Fibroblast of lung (primary cell): ENCODE data around the gene MMADHC. TPM values are rescaled to one million over a fixed set of nuclear protein-coding genes. Genes with fewer than 3 reads are reported as not detected.

Experiments
- DNase-seq, 2 donors: peaks; one replicate each; pipeline versions ENCODE4 v3.0.0 to v3.0.0-alpha.2; 2010; ENCODE audit warnings: low read depth in 2 of 2
- H2AFZ ChIP-seq: 2 replicates; pipeline ENCODE4 v1.5.1; 2012; ENCODE audit warnings: low read length, control low read depth, inconsistent platforms
- H3K27ac ChIP-seq: 2 replicates; pipeline ENCODE4 v1.5.1; 2011; ENCODE audit warnings: low read length, control low read depth; ENCODE audit not compliant: insufficient read depth
- H3K27me3 ChIP-seq: 2 replicates; pipeline ENCODE4 v1.5.1; 2011; ENCODE audit warnings: mild to moderate bottlenecking, low read length; ENCODE audit not compliant: control insufficient read depth, insufficient read depth
- H3K36me3 ChIP-seq: 2 replicates; pipeline ENCODE4 v1.5.1; 2011; ENCODE audit warnings: low read length; ENCODE audit not compliant: control insufficient read depth, insufficient read depth
- H3K4me1 ChIP-seq: 2 replicates; pipeline ENCODE4 v1.5.1; 2011; ENCODE audit warnings: low read length; ENCODE audit not compliant: control insufficient read depth, insufficient read depth; ENCODE audit errors: extremely low read depth
- H3K4me2 ChIP-seq: 2 replicates; pipeline ENCODE4 v1.5.1; 2011; ENCODE audit warnings: low read length, control low read depth; ENCODE audit not compliant: insufficient read depth; ENCODE audit errors: extremely low read depth
- H3K4me3 ChIP-seq, 4 experiments: fragments of 200-600 bp in 1 of 4; sonication (generic) in 1 of 4; replicated peaks in 1 of 4; 2 replicates each; pipeline ENCODE4 v1.5.1; 2011 to 2016; ENCODE audit warnings: low read length in 4 of 4, low read depth in 3 of 4, mild to moderate bottlenecking in 3 of 4, control low read depth in 2 of 4, inconsistent platforms in 1 of 4, mixed read lengths in 1 of 4; ENCODE audit not compliant: insufficient read depth in 1 of 4; ENCODE audit errors: control extremely low read depth in 1 of 4
- H3K79me2 ChIP-seq: 2 replicates; pipeline ENCODE4 v1.5.1; 2012; ENCODE audit warnings: mild to moderate bottlenecking, low read length, inconsistent platforms; ENCODE audit not compliant: control insufficient read depth, insufficient read depth
- H3K9ac ChIP-seq: 2 replicates; pipeline ENCODE4 v1.5.1; 2011; ENCODE audit warnings: mild to moderate bottlenecking, low read length, control low read depth; ENCODE audit not compliant: insufficient read depth
- H3K9me3 ChIP-seq: 2 replicates; pipeline ENCODE4 v1.5.1; 2012; ENCODE audit warnings: low read depth, low read length; ENCODE audit not compliant: control insufficient read depth, insufficient read depth
- H4K20me1 ChIP-seq: 2 replicates; pipeline ENCODE4 v1.5.1; 2011; ENCODE audit warnings: low read length; ENCODE audit not compliant: control insufficient read depth, insufficient read depth; ENCODE audit errors: extremely low read depth
- CTCF ChIP-seq, 2 donors: IDR thresholded peaks in 1 of 2; conservative IDR thresholded peaks in 1 of 2; 1 replicate in 1 of 2; 2 replicates in 1 of 2; pipeline ENCODE4 v1.5.1; 2011 to 2012; ENCODE audit warnings: low read length in 2 of 2, control low read depth in 1 of 2, inconsistent platforms in 1 of 2, low read depth in 1 of 2, mild to moderate bottlenecking in 1 of 2
- EZH2 ChIP-seq: IDR thresholded peaks from 2 replicates; pipeline ENCODE4 v1.5.1; 2012; ENCODE audit warnings: low read length, control low read depth, mild to moderate bottlenecking; ENCODE audit errors: missing control alignments
- polyA plus RNA-seq, 2 donors: library from polyadenylated mRNA; depleted of rRNA in 1 of 2; stranded (reverse) in 1 of 2; unstranded in 1 of 2; fragments of >200 nt; gene quantifications; 2 replicates each; pipeline ENCODE4 v1.2.1, GENCODE V29; 2011 to 2012; ENCODE audit warnings: missing spikeins in 1 of 2
- total RNA-seq: library from RNA; depleted of rRNA; stranded (reverse); fragments of >200 nt; gene quantifications from 2 replicates; pipeline ENCODE4 v1.2.1, GENCODE V29; 2014

Gene MMADHC
- total and polyA plus RNA-seq, 2 donors (not counting 1 experiment from before 2014, with no cell fraction given) = 156 to 173 TPM

- H3K27me3 ChIP-seq = no peaks in the 10 kb centered on the region
- TF ChIP-seq EZH2 (no peak), CTCF (conservative IDR thresholded peaks at IDR 0.05 in 1 of 2, IDR thresholded peaks at IDR 0.05 in 1 of 2; ENCODE audit: low read depth in 1 of 2, low read length in 2 of 2) (no peak)
- no peak overlapping the region for H3K27ac ChIP-seq
- no peak for DNase-seq
- no peak overlapping the region for H3K4me3 ChIP-seq
- H3K4me2 ChIP-seq = no peak overlapping the region
- peaks cover 3% of the 10 kb centered on the region for H3K4me1 ChIP-seq
- no peaks in the 10 kb centered on the region for H3K9me3 ChIP-seq
- no peaks in the 10 kb centered on the region for H4K20me1 ChIP-seq
- H3K9ac ChIP-seq = no peak overlapping the region
- H3K36me3 ChIP-seq = no peaks in the 10 kb centered on the region
- H3K79me2 ChIP-seq = no peaks in the 10 kb centered on the region
- H2AFZ ChIP-seq = no peak overlapping the region
These were observed 8.9 kb upstream of the MMADHC start for GRCh38 chr2:149596471-149596870.

- Histone ChIP-seq H4K20me1 (no peaks in the 10 kb centered on the region), H3K36me3 (no peaks in the 10 kb centered on the region), H3K79me2 (no peaks in the 10 kb centered on the region), H3K4me2 (no peak overlapping the region), H3K27me3 (no peaks in the 10 kb centered on the region), H3K4me1 (peaks cover 3% of the 10 kb centered on the region), H3K9me3 (no peaks in the 10 kb centered on the region), H2AFZ (no peak overlapping the region), H3K27ac (no peak overlapping the region), H3K4me3 (no peak overlapping the region), H3K9ac (no peak overlapping the region)
- TF ChIP-seq CTCF (conservative IDR thresholded peaks at IDR 0.05 in 1 of 2, IDR thresholded peaks at IDR 0.05 in 1 of 2; ENCODE audit: low read depth in 1 of 2, low read length in 2 of 2) (peak in 1 of 2 donors; percentile 22), EZH2 (no peak)
- peak in 1 of 2 donors; percentile 73 for DNase-seq
These were observed 7.7 kb upstream of the MMADHC start for GRCh38 chr2:149595056-149595963.

GRCh38 chr2:149594411-149594810, 6.8 kb upstream of the MMADHC start:
- Histone ChIP-seq H3K9ac (no peak overlapping the region), H3K4me1 (peaks cover 3% of the 10 kb centered on the region), H3K9me3 (no peaks in the 10 kb centered on the region), H3K4me2 (no peak overlapping the region), H3K79me2 (no peaks in the 10 kb centered on the region), H3K27me3 (no peaks in the 10 kb centered on the region), H3K36me3 (no peaks in the 10 kb centered on the region), H3K27ac (no peak overlapping the region), H3K4me3 (no peak overlapping the region), H2AFZ (no peak overlapping the region), H4K20me1 (no peaks in the 10 kb centered on the region)
- no peak for DNase-seq
- no peak for TF ChIP-seq CTCF (conservative IDR thresholded peaks at IDR 0.05 in 1 of 2, IDR thresholded peaks at IDR 0.05 in 1 of 2; ENCODE audit: low read depth in 1 of 2, low read length in 2 of 2)
- no peak for TF ChIP-seq EZH2
